IPS DF 6.9 (cell line): ENCODE data around the gene IGF2BP1.
"Not testable (repeated sequence)": the region's sequence is repeated elsewhere in the genome, so short reads cannot be mapped to it uniquely, and the experiment has no call there.

ENCODE experiments used
- DNase-seq: peaks from one replicate; pipeline ENCODE4 v3.0.0-alpha.2; 2013; ENCODE audit warnings: low read depth, low spot score
- H3K27ac ChIP-seq: one replicate; pipeline ENCODE4 v1.5.1; 2013; ENCODE audit warnings: low read length, control low read depth
- H3K27me3 ChIP-seq: 2 replicates; pipeline ENCODE4 v1.6.1; 2013; ENCODE audit warnings: mild to moderate bottlenecking, low read length; ENCODE audit not compliant: control insufficient read depth, insufficient read depth
- H3K36me3 ChIP-seq: 2 replicates; pipeline ENCODE4 v1.6.1; 2013; ENCODE audit warnings: low read length; ENCODE audit not compliant: control insufficient read depth, insufficient read depth
- H3K4me1 ChIP-seq: 2 replicates; pipeline ENCODE4 v1.6.1; 2013; ENCODE audit warnings: low read length; ENCODE audit not compliant: control insufficient read depth, insufficient read depth
- H3K4me3 ChIP-seq: 2 replicates; pipeline ENCODE4 v1.5.1; 2013; ENCODE audit warnings: mild to moderate bottlenecking, low read length
- H3K9me3 ChIP-seq: 2 replicates; pipeline ENCODE4 v1.6.1; 2013; ENCODE audit warnings: low read length, inconsistent platforms; ENCODE audit not compliant: control insufficient read depth, insufficient read depth
- WGBS: extraction: QIAGEN DNeasy Blood & Tissue Kit; methylation state at CpG from one replicate; pipeline ENCODE4 v1.1.7; 2013; ENCODE audit warnings: mixed read lengths, missing lambda C conversion rate; ENCODE audit not compliant: insufficient read length, insufficient coverage; 5-methylcytosine and 5-hydroxymethylcytosine counted together

Gene IGF2BP1

DNA sequence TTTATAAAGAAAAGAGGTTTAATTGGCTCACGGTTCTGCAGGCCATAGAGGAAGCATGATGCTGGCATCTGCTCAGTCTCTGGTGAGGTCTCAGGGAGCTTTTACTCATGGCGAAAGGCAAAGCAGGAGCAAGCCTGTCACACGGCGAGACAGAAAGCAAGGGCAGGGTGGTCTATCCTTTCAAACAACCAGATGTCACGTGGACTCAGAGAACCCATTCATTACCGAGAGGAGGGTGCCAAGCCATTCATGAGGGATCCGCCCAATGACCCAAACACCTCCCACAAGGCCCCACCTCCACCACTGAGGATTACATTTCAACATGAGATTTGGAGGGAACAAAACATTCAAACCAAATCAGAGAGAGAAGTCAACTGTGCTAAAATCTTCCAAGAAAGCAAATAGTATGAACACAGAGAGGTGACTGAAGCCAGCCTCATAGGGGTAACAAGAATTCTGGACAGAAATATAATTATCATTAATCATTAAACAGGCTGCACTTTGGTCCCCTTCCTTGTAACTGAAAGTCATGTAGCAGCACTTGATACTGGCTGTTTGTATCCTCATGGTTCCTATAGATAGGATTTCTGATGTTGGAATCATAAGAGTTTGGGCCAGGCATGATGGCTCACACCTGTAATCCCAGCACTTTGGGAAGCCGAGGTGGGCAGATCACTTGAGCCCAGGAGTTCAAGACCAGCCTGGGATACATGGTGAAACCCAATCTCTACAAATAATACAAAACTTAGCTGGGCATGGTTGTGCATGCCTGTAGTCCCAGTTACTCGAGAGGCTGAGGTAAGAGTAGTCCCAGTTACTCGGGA lies 82.9 kb downstream of the IGF2BP1 start:
- H3K27me3 ChIP-seq, result no peaks in the 10 kb centered on the region
- H3K4me3 ChIP-seq, result no peak overlapping the region
- no CpG with 5 or more reads among the region's 10 CpGs for WGBS
- no peak for DNase-seq
- no peaks in the 10 kb centered on the region for H3K9me3 ChIP-seq
- H3K36me3 ChIP-seq, result no peaks in the 10 kb centered on the region
- H3K27ac ChIP-seq, result no peak overlapping the region
- no peaks in the 10 kb centered on the region for H3K4me1 ChIP-seq

GRCh38 chr17:49082231-49082630 lies 85.0 kb downstream of the IGF2BP1 start:
- Histone ChIP-seq H3K9me3 (no peaks in the 10 kb centered on the region), H3K27me3 (no peaks in the 10 kb centered on the region), H3K4me3 (no peak overlapping the region), H3K4me1 (peaks cover 3% of the 10 kb centered on the region; the same call in 1 of the 2 replicates), H3K27ac (no peak overlapping the region), H3K36me3 (no peaks in the 10 kb centered on the region)
- no peak for DNase-seq
- no CpG with 5 or more reads among the region's 5 CpGs for WGBS

DNA sequence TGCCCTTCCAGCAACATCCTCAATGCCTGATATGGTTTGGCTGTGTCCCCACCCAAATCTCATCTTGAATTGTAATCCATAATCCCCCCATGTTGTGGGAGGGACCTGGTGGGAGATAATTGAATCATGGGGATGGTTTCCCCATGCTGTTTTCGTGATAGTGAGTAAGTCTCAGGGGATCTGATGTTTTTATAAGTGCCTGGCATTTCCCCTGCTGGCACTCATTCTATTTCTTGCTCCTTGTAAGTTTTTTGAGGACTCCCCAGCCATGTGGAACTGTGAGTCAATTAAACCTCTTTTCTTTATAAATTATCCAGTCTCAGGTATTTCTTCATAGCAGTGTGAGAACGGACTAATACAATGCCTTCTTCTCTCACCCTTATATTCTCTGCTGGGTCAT lies 87.9 kb downstream of the IGF2BP1 start:
- H3K36me3 ChIP-seq, H3K27ac ChIP-seq, H3K27me3 ChIP-seq, DNase-seq, H3K4me3 ChIP-seq, H3K4me1 ChIP-seq, H3K9me3 ChIP-seq: not testable (repeated sequence)
- no CpG with 5 or more reads among the region's 2 CpGs for WGBS

- no CpG with 5 or more reads among the region's 5 CpGs for WGBS
Observed at GRCh38 chr17:49085565-49086315, 88.6 kb downstream of the IGF2BP1 start.

GRCh38 chr17:49086316-49086605 lies 89.1 kb downstream of the IGF2BP1 start:
- peaks cover 3% of the 10 kb centered on the region; the same call in 1 of the 2 replicates for H3K4me1 ChIP-seq
- no peaks in the 10 kb centered on the region for H3K27me3 ChIP-seq
- no peaks in the 10 kb centered on the region for H3K9me3 ChIP-seq
- WGBS, result no CpG with 5 or more reads among the region's 1 CpG
- DNase-seq, result no peak
- H3K4me3 ChIP-seq, result no peak overlapping the region
- no peak overlapping the region for H3K27ac ChIP-seq
- H3K36me3 ChIP-seq, result no peaks in the 10 kb centered on the region

More at GRCh38 chr17:49085565-49086315, 88.6 kb downstream of the IGF2BP1 start:
- Histone ChIP-seq H3K27me3 (no peaks in the 10 kb centered on the region), H3K36me3 (no peaks in the 10 kb centered on the region), H3K9me3 (no peaks in the 10 kb centered on the region), H3K4me3 (no peak overlapping the region), H3K27ac (no peak overlapping the region), H3K4me1 (peaks cover 3% of the 10 kb centered on the region; the same call in 1 of the 2 replicates)
- no peak for DNase-seq

DNA sequence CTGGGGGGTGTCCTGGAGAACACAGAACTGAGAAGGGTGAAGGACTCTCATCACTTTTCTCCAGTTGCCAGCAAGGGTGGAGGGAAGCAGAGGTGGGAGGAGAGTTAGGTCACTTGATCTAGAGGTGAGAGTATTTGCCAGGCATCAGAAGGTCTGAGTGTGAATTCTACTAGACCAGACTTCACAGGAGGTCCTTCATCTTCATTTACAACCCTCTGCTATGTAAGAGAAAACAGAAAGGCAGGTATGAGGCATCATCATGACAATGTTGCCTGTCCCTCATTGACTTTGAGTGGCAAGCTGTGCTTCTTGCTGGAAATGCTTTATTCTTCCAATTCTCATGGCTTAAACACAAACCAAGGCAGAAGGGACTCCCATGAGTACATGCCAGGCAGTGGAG lies 89.5 kb downstream of the IGF2BP1 start:
- Histone ChIP-seq H3K27me3 (no peaks in the 10 kb centered on the region), H3K4me3 (no peak overlapping the region), H3K36me3 (no peaks in the 10 kb centered on the region), H3K27ac (no peak overlapping the region), H3K9me3 (no peaks in the 10 kb centered on the region), H3K4me1 (peaks cover 3% of the 10 kb centered on the region; the same call in 1 of the 2 replicates)
- no peak for DNase-seq

- no peaks in the 10 kb centered on the region for H3K9me3 ChIP-seq
- no CpG with 5 or more reads among the region's 7 CpGs for WGBS
- H3K36me3 ChIP-seq, result no peaks in the 10 kb centered on the region
- H3K27ac ChIP-seq, result no peak overlapping the region
- peaks cover 3% of the 10 kb centered on the region; the same call in 1 of the 2 replicates for H3K4me1 ChIP-seq
- H3K27me3 ChIP-seq, result no peaks in the 10 kb centered on the region
- no peak for DNase-seq
- no peak overlapping the region for H3K4me3 ChIP-seq
Observed at GRCh38 chr17:49089094-49089493, 91.9 kb downstream of the IGF2BP1 start.

DNA sequence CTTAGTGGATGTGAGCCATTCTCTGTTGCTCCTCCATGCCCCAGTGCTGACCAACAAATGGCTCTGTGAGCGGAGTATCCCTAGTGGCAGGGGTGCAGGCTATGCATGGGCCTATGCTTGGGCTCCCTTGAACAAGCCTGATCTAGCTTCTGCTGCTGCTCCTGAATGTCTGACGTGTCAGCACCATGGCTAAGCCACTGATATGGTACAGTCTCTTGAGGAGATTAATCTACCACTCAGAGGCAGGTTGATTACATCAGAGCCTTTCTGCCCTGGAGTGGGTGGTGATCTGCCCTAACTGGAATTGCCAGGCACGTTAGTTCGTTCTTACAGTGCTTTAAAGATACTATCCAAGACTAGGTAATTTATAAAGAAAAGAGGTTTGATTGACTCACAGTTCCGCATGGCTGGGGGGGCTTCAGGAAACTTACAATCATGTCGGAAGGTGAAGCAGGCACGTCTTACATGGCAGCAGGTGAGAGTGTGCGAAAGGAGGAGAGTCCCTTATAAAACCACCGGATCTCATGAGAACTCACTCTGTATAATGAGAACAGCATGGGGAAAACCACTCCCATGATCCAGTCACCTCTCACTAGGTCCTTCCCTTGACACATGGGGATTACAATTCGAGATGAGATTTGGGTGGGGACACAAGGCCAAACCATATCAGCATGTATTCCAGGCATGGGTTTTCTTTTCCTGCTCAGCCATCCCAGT lies 93.9 kb downstream of the IGF2BP1 start:
- peaks cover 2% of the 10 kb centered on the region; the same call in 1 of the 2 replicates for H3K4me1 ChIP-seq
- H3K27me3 ChIP-seq, result no peaks in the 10 kb centered on the region
- H3K36me3 ChIP-seq, result no peaks in the 10 kb centered on the region
- WGBS, result no CpG with 5 or more reads among the region's 10 CpGs
- no peaks in the 10 kb centered on the region for H3K9me3 ChIP-seq
- H3K4me3 ChIP-seq, result no peak overlapping the region
- H3K27ac ChIP-seq, result no peak overlapping the region
- DNase-seq, result no peak

DNA sequence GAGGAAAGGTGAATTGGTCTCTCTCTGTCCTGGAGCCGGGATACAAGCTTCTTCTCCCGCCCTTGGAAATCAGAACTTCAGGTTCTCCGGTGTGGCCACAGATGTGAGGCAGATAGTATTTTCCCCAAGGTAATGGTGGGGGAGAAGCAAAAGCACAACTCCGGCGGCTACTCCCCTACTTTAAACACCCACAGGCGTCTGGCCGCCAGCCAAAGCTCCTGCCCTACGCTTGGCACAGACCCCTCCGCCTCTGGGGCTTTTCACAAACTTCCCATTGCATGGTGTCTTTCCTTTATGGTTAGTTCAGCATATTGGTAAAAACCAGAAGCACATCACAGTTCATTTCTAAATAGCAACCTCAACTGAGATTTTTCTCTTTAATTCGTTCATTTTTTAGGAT lies 95.9 kb downstream of the IGF2BP1 start:
- DNase-seq, result no peak
- Histone ChIP-seq H3K9me3 (no peaks in the 10 kb centered on the region), H3K4me1 (no peaks in the 10 kb centered on the region), H3K27ac (no peak overlapping the region), H3K4me3 (no peak overlapping the region), H3K27me3 (no peaks in the 10 kb centered on the region), H3K36me3 (no peaks in the 10 kb centered on the region)
- WGBS, result no CpG with 5 or more reads among the region's 10 CpGs

GRCh38 chr17:49100601-49101000 lies 103.4 kb downstream of the IGF2BP1 start:
- Histone ChIP-seq H3K4me1 (no peaks in the 10 kb centered on the region), H3K27ac (no peak overlapping the region), H3K4me3 (no peak overlapping the region), H3K36me3 (no peaks in the 10 kb centered on the region), H3K9me3 (no peaks in the 10 kb centered on the region), H3K27me3 (no peaks in the 10 kb centered on the region)
- DNase-seq, result no peak
